ENCODE measurements around the gene C19orf81.
"Not testable (repeated sequence)": the region's sequence is repeated elsewhere in the genome, so short reads cannot be mapped to it uniquely, and the experiment has no call there.

Gene C19orf81

DNA sequence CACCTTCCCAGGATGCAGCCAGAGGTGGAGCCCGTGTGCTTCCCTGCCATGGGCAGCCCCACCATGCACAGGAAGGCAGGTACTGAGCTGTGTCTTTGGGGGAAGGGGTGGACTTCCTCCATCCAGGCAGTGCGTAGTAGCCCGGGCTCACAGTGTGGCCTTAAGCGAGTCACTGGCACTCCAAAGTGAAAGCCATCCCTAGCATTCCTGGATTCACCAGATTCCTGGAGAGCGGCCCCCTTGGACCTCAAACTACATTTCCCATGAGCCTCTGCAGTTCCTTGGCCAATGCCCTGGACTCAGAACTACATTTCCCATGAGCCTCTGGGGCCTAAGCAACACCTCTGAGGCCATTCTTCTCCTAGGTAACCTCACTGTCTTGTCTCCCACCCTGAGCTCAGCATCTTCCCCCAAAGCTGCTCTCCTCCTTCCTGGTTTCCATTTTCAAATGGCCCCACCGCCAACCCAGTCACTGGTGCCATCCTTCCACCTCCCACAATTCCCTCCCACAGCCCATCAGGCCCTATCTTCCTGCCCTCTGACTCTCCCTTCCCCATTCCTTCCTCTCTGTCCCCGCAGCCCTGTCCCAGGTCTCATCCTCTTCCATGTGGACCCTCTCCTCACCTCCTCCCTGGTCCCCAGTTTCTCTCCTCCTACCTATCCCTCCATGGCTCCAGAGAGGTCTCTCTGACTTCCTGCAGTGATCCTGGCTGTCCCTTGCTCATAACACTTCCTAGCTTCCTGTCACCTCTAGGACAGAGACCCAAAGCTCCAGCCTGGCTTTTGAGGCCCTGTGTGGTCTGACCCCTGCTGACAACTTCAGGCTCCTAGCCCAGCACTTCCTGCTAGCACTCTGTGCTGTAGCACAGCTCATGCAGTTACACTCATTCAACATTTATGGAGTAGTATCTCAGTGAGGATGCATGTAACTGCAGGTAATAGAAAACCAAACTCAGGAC is at the start of gene C19orf81:
Gene C19orf81 (plus strand): TSS at position 13 of the 959 bp plus-strand sequence. CDS start 0 bp downstream, at position 13.
- DNase-seq (ENCODE audit: low read depth in 2 of 2), result no peak

GRCh38 chr19:50601407-50602088 is 47.7 kb upstream of the C19orf81 start:
- no peak for DNase-seq (ENCODE audit: low read depth in 2 of 2)

GRCh38 chr19:50602089-50602422 is 47.2 kb upstream of the C19orf81 start:
- DNase-seq (ENCODE audit: low read depth in 2 of 2), result no peak

- no peak for DNase-seq (ENCODE audit: low read depth in 2 of 2)
Measured at GRCh38 chr19:50602496-50602895, 46.7 kb upstream of the C19orf81 start.

GRCh38 chr19:50602935-50603334 is 46.3 kb upstream of the C19orf81 start:
- DNase-seq (ENCODE audit: low read depth in 2 of 2), result no peak

- DNase-seq (ENCODE audit: low read depth in 2 of 2), result not testable (repeated sequence)
Measured at GRCh38 chr19:50604264-50605073, 44.8 kb upstream of the C19orf81 start.

DNA sequence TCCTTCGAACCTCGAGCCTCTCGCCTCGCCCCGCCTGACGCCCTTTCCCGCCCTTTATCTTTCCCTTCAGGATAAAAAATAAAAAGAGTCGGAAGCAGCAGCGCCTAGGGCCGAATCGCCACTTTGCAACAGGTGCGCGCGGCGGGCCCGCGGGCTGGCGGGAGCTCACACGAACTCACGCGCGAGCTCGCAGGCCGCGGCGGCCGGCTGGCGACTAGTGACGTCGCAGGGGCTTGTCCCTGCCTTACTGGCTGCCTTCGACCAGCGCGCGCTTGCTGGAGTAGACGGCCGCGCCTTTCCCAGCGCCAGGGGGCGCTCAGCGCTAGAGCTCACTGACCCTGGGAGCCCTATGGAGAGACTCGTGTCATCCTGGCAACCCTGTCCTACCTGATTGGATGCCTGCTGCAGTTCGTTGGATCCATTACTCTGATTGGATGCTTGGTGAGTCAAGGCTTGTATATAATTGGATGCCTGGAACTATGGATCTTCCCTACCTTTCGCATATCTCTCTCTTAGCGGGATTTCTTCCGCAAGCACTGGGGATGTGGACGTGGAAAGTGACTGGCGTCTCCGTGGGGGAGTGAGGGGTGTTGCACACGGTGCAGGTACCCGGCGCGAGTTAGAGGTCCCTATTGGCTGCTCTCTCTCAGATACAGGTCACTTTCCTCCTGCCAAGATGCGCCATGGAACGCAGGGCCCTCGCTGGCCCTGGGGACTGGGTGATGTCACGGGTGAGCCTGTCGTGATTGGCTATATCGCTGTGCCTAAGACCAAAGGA is 43.0 kb upstream of the C19orf81 start:
- not testable (repeated sequence) for DNase-seq (ENCODE audit: low read depth in 2 of 2)

GRCh38 chr19:50607388-50607787 is 41.9 kb upstream of the C19orf81 start:
- no peak for DNase-seq (ENCODE audit: low read depth in 2 of 2)

- peak; percentile 76 to 85 for DNase-seq (ENCODE audit: low read depth in 2 of 2)
Measured at GRCh38 chr19:50607874-50608785, 41.1 kb upstream of the C19orf81 start.

DNA sequence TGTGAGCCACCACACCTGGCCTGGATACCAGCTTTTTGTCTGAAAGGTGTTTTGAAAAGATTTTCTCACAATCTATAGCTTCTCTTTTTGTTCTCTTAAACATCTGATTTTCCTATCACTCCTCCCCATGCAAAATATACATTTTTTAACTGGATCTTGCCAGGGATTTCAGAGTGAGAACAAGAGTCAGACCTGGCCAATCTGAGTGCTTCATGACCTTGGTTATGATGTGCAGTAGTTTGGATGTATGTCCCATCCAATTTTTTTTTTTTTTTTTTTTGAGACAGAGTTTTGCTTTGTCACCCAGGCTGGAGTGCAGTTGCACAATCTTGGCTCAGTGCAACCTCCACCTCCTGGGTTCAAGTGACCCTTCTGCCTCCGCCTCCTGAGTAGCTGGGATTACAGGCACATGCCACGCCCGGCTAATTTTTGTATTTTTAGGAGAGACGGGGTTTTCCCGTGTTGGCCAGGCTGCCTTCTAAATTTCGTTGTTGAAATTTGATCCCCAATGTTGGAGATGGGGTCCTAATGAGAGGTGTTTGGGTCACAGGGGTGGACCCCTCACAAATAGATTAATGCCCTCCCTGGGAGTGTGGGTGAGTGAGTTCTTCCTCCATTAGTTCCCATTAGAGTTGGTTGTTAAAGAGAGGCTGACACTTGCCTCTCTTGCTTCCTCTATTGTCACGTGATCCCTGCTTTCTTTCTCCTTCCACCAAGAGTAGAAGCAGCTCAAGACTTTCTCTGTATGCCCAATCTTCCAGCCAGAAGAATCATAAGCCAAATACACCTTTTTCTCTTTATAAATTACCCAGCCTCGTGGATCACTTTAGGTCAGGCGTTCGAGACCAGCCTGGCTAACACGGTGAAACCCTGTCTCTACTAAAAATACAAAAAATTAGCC is 36.5 kb upstream of the C19orf81 start:
- DNase-seq (ENCODE audit: low read depth in 2 of 2), result not testable (repeated sequence)

DNA sequence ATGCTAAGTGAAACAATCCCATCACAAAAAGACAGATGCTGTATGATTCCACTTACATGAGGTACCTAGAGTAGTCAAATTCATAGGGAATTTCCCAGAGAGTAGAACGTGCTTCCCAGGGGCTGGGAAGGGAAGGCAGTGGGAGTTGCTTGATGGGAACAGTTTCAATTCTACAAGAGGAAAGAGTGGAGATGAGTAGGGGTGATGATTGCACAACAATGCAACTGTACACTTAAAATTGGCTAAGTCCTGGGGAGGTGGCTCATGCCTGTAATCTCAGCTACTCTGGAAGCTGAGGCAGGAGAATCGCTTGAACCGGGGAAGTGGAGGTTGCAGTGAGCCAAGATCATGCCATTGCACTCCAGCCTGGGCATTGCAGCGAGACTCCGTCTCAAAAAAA is 30.9 kb upstream of the C19orf81 start:
- not testable (repeated sequence) for DNase-seq (ENCODE audit: low read depth in 2 of 2)

- not testable (repeated sequence) for DNase-seq (ENCODE audit: low read depth in 2 of 2)
Measured at GRCh38 chr19:50619184-50619583, 30.1 kb upstream of the C19orf81 start.

DNA sequence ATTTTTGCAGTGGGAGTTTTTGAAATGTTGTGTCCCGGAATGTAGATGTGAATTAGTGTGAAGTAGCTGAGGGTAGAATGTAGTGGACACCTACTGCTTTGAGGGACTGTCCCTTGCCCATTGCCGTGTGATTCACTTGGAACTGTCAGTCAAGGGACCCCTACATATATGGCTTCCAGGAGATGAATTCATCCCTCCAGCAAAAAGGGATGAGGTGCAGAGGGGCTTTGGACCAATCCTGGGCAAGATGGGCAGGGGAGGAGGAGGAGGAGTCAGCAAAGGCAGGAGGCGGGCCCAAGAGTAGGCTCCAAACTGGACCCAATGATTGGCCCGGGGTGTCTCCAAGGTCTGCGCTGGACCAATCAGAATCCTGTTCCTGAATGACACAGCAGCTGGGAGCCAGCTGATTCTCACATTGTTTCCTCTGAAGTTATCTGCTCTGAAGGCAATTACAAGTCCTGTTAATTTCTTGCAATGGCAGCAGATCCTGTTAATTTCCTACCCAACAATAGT is 28.8 kb upstream of the C19orf81 start:
- DNase-seq (ENCODE audit: low read depth in 2 of 2), result not testable (repeated sequence)

- DNase-seq (ENCODE audit: low read depth in 2 of 2), result no peak
Measured at GRCh38 chr19:50624949-50625600, 24.2 kb upstream of the C19orf81 start.

- DNase-seq (ENCODE audit: low read depth in 2 of 2), result no peak
Measured at GRCh38 chr19:50626011-50626410, 23.2 kb upstream of the C19orf81 start.

- no peak for DNase-seq (ENCODE audit: low read depth in 2 of 2)
Measured at GRCh38 chr19:50626795-50627194, 22.4 kb upstream of the C19orf81 start.

- no peak for DNase-seq (ENCODE audit: low read depth in 2 of 2)
Measured at GRCh38 chr19:50628146-50628545, 21.1 kb upstream of the C19orf81 start.

- DNase-seq (ENCODE audit: low read depth in 2 of 2), result no peak
Measured at GRCh38 chr19:50628551-50628950, 20.7 kb upstream of the C19orf81 start.

Data from stimulated activated CD4-positive, alpha-beta T cell treated with anti-CD3 and anti-CD28 coated beads, Interleukin-4, amount 100 ng/mL, for 48 hours (primary cell).